Stimulated activated naive CD4-positive, alpha-beta T cell (primary cell): ENCODE data around the gene RBBP8NL.

Experiments
- DNase-seq, 6 experiments: peaks; one replicate each; lab custom pipeline; 2025; lab: John Stamatoyannopoulos, UW

The RBBP8NL gene

DNA sequence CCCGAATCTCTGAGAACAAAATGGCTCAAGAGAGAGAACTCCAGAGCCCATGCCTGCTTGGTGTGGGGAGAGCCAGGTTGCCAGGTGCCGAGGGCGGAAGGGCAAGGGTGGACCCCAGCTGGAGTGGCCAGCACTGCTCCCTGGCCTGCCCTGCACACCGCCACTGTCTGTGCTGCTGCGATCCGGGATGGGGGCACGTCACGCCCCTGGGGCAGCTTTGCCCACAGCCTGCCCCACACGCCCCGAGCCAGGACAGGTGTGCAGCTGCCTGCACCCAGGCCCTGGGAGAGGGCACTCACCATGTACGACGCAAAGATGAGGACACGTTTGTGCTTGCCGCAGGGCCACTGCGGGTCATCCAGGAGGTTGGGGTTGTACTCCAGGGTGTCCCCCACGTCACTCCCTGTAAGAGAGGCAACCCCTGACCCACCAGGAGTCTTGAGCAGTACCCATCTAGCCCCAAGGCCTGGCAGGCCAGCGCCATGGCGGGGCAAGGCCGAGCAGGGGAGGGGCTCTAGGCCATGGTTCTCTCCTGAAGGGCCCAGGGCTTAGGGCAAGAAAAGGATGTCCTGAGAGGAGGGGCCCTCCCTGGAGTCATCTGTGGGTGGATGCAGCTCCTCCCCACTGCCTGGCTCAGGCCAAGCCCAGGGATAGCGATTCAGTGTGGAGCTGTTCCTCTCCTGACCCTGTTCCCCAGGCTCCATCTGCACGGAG, 34.6 kb downstream of the RBBP8NL start:
- DNase-seq, result no peak

GRCh38 chr20:62392077-62392418, 35.3 kb downstream of the RBBP8NL start:
- no peak for DNase-seq

GRCh38 chr20:62391165-62392076, 35.9 kb downstream of the RBBP8NL start:
- DNase-seq, result no peak

DNA sequence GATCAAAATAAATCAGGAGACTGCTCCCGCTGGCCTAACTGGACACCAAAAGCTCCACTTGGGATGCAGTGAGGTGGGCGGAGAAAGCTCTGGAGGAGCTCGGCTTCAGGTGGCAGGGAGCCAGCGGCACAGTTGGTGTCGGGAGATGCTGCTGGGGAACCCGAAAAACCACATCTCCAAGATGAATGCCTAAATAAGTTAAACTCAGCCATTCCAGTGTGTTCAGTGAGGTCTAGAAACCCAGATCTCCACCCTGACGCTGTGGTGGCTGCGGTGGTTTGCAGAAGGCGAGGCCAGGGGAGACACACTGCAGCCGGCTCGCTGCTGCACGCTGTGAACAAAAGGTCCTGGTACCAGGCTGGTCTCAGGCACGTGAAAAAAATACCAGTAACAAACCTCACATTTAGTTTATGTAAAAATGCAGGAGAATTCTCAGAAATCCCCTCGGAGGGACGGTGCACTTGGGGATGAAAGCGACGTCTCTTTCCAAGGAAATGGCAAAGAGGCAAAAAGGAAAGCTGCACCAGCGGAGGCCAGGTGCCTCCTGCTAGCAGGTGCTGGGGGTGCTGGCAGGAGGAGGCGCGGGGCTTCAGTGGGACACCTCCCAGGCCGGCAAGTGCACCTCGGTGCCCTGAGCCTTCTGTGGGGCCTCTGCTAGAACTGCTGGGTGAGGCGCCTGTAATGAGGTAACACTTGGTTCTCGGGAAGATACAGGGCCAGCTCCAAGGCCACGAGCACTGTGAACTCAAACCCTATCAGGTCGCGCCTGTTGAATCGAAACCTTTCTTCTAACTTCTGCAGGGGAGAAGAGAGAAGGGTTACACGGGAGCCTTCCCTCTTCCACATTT, 36.8 kb downstream of the RBBP8NL start:
- no peak for DNase-seq

- no peak for DNase-seq
Observed at GRCh38 chr20:62389601-62390087, 37.7 kb downstream of the RBBP8NL start.

DNA sequence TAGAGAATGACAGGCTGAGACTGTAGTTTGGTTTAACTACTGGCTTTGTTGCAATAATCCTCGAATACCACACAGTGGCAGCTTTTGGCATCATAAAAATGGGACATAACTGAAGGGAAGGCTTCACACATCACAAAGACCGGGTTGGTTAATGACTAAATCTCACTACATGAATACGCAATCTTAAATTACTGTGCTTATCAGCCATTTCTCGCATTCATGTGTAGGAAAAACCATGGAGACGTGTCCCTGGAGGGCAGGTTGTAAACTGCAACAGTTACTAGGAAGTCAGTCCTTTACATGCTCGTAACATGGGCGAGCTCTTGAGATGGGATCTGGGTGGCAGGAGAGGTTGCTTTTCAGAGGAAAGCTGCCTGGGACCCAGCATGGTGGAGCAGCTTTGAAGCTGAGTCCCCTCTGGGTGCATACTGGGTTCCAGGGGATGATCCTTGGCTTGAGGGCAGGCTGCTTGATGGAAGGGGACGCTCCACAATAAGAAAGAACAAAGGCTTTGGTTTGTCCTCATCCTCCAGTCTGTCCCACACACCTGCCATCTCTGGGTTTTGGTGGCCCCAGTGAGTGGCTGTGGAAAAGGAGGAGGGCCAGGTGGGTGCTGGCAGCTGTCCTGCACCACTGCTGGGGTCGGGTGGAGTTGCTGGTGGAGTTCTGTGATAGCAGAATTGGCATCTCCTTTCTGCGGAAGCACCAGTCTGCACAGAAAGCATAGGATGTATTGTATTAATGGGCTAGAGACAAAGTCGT, 38.3 kb downstream of the RBBP8NL start:
- DNase-seq, result no peak

- no peak for DNase-seq
Observed at GRCh38 chr20:62387933-62388635, 39.3 kb downstream of the RBBP8NL start.

- DNase-seq, result peak in 1 of 6 experiments; percentile 34
Observed at GRCh38 chr20:62387219-62387913, 40.0 kb downstream of the RBBP8NL start.

DNA sequence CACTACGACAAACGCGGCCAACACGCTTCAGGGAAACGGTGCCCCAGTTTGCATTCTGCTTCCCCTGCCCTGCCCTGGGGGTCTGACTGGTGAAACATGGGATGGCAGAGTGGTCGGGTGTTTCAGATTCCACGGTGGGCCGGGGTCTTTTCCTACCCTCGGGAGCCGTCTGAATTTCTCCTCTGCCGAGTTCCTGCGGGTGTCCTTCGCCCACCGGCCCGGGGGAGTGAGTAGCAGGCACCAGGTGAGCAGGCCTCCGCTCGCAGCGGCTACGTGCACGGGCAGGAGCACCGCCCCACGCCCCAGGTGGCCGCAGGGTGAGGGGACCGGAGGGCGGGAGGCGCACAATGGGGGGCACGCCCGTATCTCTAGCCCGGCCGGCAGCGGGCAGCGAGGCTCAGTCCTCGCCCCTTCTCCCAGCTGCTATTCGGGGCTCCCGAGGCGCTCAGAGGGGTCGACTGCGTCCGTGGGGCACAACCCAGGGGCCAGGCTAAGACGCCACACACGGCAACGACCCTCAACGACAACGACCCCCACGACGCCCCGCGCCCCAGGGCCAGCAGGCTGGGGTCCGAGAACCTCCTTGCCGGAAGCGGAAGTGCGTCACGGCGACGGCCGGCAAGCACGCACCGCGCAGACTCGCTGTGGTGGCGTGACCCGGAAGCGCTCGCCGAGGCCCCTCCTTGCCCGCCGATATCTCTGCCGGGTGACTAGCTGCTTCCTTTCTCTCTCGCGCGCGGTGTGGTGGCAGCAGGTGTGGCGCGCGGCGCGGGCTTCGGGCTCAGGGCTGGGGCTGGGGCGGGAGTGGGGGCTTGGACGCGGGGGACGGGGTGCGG, 40.7 kb downstream of the RBBP8NL start, which contains the start of gene RPS21:
Gene RPS21 (plus strand): TSS at position 721 of the 836 bp plus-strand sequence. CDS start 236 bp downstream, outside the sequence.
- peak; percentile 81 to 93 (median 88) for DNase-seq

- DNase-seq, result peak; percentile 51 to 79 (median 70)
Observed at GRCh38 chr20:62382306-62383198, 44.8 kb downstream of the RBBP8NL start.

DNA sequence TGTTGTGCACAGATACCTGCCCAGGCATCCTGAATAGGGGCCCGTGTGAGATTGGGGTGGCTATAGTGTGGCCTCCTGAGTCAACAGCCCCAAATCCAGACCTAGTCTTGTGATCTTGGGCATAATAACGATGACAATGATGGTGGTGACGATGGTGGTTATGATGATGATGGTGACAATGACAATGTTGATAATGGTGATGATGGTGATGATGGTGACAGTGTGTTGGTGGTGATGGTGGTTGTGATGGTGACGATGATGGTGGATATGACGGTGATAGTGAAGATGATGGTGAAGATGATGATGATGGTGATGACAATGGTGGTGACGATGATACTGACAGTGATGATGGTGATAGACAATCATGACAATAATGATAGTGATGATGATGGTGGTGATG, 45.5 kb downstream of the RBBP8NL start:
- no peak for DNase-seq

GRCh38 chr20:62381202-62381797, 46.0 kb downstream of the RBBP8NL start:
- DNase-seq, result no peak

DNA sequence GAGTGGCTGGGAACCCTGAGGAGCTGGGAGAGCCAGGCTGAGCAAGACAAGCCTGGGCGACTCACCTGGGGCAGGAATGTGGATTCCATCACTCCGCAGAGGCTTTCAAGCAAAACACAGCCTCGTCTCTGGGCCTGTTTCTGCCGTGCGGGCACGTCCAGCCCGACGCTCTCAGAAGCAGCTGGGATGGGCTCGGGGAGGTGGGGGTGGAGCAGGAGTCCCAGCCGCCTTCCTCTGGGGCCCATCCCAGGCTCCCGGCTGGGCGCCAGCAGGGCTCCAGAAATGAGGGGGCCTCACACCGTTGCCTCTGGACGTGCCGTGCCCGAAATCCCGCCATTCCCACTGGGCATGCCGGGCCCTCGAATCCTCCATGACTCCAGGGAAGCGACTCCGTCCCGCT, 49.1 kb downstream of the RBBP8NL start:
- DNase-seq, result no peak

- DNase-seq, result no peak
Observed at GRCh38 chr20:62377615-62378178, 49.6 kb downstream of the RBBP8NL start.

DNA sequence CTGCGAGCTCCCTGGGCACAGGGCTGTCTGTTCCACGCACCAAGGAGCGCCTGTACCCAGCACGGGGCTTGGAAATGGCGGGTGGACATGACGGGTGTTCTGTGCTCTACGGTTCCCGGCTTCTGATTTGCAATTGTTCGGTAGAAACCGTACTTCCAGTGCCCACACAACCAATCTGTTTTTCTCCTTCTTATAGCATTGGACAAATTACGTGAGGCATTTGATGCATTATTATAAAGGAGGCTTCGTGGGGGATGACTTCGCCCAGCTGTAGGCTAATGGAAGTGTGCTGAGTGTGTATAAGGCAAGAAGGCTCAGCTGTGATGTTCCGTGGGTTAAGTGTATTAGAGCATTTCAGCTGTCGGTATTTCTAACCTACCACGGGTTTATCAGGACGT, 50.3 kb downstream of the RBBP8NL start:
- no peak for DNase-seq

DNA sequence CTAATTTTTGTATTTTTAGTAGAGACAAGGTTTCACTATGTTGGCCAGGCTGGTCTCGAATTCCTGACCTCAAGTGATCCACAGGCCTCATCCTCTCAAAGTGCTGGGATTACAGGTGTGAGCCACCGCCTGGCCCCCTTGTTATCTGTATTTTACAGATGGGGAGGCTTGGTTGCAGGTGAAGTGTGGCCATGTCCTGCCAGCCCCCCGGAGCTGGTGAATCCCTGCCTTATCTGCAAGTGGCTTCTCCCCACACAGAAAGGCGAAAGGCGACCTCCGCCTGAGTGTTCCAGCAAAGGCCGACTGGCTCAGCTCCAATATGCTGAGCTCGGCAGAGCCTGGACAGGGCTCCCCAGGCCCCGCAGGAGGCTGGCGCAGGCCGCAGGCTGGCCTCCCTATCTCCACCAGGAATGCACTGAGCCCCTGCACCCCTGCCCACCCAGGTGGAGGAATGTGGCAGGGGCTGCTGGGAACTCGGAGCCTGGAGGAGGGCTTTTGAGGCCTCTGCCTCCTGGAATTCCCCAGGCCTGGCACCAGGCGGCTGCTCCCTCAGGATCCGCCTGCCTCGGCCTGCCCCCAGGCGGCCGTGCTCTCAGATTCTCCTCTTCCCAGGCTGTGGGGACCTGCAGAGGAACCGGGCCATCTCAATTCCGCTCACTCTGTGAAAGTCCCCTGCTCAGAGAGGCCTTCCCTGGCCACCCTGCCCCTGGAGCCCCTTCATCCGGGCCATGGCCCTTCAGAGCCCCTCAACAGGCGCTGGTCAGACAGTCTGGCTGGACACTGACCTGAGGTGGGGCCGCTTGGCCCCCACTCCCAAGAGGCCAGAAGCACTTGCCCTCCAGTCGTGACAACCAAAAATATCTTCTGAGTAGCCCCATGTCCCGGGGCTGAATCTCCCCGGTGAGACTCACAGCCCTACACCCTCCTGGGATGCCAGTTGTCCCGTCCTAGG, 51.0 kb downstream of the RBBP8NL start:
- DNase-seq, result no peak
